A673 (cell line): ENCODE measurements around the gene MUL1. TPM values are rescaled to one million over a fixed set of nuclear protein-coding genes. Genes with fewer than 3 reads are reported as not detected.

Experiments
- BruUV-seq: library from RNA; stranded (reverse); fragments of 400-500 nt; replicated peaks from 2 replicates; lab custom pipeline; 2021; lab: Mats Ljungman, UMichigan
- CTCF ChIA-PET: fragments of 300-600 bp; sonication (Branson Sonifier 250); formaldehyde crosslinking; loops from one replicate; lab custom pipeline; 2022; ENCODE audit warnings: antibody characterized with exemption; lab: Charles Lee
- POLR2A ChIA-PET: fragments of 300-600 bp; sonication (Branson Sonifier 250); formaldehyde crosslinking; loops from one replicate; lab custom pipeline; 2022; ENCODE audit warnings: antibody characterized with exemption; ENCODE audit not compliant: low non-redundant PET; lab: Charles Lee
- DNase-seq: peaks from one replicate; pipeline ENCODE4 v3.0.0-alpha.2; 2015; ENCODE audit warnings: low spot score
- H3K27ac ChIP-seq: fragments of 200-600 bp; sonication (generic); 2 replicates; pipeline ENCODE4 v1.5.1; 2016; ENCODE audit warnings: mixed run types, low read depth, mild to moderate bottlenecking, mixed read lengths, antibody characterized with exemption, low read length; ENCODE audit not compliant: poor library complexity, severe bottlenecking
- H3K27me3 ChIP-seq: fragments of 200-600 bp; sonication (generic); replicated peaks from 2 replicates; pipeline ENCODE4 v1.6.1; 2017; ENCODE audit warnings: mixed run types, low read depth, mild to moderate bottlenecking, mixed read lengths, antibody characterized with exemption, low read length; ENCODE audit not compliant: insufficient read depth, poor library complexity
- H3K36me3 ChIP-seq: fragments of 200-600 bp; sonication (generic); 2 replicates; pipeline ENCODE4 v1.6.1; 2016; ENCODE audit warnings: mixed run types, mild to moderate bottlenecking, mixed read lengths, antibody characterized with exemption, low read length; ENCODE audit not compliant: insufficient read depth, poor library complexity, severe bottlenecking
- H3K4me1 ChIP-seq: fragments of 200-600 bp; sonication (generic); 2 replicates; pipeline ENCODE4 v1.6.1; 2017; ENCODE audit warnings: mixed run types, mild to moderate bottlenecking, mixed read lengths, antibody characterized with exemption, low read length; ENCODE audit not compliant: insufficient read depth, poor library complexity, severe bottlenecking
- H3K4me3 ChIP-seq: fragments of 200-600 bp; sonication (generic); 2 replicates; pipeline ENCODE4 v1.5.1; 2016; ENCODE audit warnings: low read depth, mixed run types, mild to moderate bottlenecking, mixed read lengths, low read length; ENCODE audit not compliant: poor library complexity, severe bottlenecking
- H3K9me3 ChIP-seq: fragments of 200-600 bp; sonication (generic); 2 replicates; pipeline ENCODE4 v1.6.1; 2016; ENCODE audit warnings: mixed run types, low read depth, mild to moderate bottlenecking, mixed read lengths, antibody characterized with exemption, low read length; ENCODE audit not compliant: poor library complexity, severe bottlenecking
- EZH2 ChIP-seq: fragments of 200-600 bp; sonication (generic); IDR thresholded peaks from 2 replicates; pipeline ENCODE4 v1.6.1; 2017; ENCODE audit warnings: borderline replicate concordance, low read depth, mild to moderate bottlenecking, mixed read lengths, antibody characterized with exemption, low read length; ENCODE audit not compliant: poor library complexity, severe bottlenecking
- intact Hi-C: fragments of 100-400 bp; cut with micrococcal nuclease; formaldehyde crosslinking; loops from one replicate; pipeline ENCODE4 v1.10.0; 2022; ENCODE audit not compliant: unreplicated experiment
- total RNA-seq: library from RNA; stranded (reverse); gene quantifications from 2 replicates; pipeline ENCODE4 v1.2.3, GENCODE V29; 2021
- TF ChIP-seq, protein P1 (sequence below): fragments of 300-800, 200-600 bp; sonication (generic); conservative IDR thresholded peaks from 2 replicates; pipeline ENCODE4 v1.5.1; 2017; ENCODE audit warnings: low read depth, mild to moderate bottlenecking, antibody characterized with exemption, low read length, moderate library complexity, mixed read lengths

The MUL1 gene
- total RNA-seq, 1 experiment from 2014 or later, result 21.6 TPM

DNA sequence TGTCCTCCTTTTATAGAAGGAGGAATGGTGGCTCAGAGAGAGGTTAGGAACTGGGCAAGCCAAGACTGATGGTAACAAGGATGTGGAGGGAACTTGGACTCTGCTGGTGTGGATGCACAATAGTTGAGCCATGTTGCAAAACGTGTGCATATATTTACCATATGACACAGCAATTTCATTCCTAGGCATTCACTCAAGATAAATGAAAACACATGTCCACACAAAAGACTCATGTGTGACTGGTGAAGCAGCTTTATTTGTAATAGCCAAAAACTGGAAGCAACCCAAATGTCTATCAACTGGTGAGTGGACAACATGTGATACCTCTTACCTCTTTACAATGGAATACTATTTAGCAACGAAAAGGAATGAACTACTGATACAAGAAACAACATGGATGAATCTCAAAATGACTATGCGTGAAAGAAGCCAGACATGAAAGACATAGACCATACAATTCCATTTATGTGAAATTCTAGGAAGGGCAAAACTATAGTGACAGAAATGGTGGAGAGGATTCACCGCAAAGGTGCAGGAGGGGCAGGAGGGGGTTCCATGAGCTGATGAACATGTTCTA lies 58.1 kb downstream of the MUL1 start:
- H3K9me3 ChIP-seq, result no peaks in the 10 kb centered on the region
- H3K27me3 ChIP-seq, result peaks cover 29% of the 10 kb centered on the region
- TF ChIP-seq, protein P1, sequence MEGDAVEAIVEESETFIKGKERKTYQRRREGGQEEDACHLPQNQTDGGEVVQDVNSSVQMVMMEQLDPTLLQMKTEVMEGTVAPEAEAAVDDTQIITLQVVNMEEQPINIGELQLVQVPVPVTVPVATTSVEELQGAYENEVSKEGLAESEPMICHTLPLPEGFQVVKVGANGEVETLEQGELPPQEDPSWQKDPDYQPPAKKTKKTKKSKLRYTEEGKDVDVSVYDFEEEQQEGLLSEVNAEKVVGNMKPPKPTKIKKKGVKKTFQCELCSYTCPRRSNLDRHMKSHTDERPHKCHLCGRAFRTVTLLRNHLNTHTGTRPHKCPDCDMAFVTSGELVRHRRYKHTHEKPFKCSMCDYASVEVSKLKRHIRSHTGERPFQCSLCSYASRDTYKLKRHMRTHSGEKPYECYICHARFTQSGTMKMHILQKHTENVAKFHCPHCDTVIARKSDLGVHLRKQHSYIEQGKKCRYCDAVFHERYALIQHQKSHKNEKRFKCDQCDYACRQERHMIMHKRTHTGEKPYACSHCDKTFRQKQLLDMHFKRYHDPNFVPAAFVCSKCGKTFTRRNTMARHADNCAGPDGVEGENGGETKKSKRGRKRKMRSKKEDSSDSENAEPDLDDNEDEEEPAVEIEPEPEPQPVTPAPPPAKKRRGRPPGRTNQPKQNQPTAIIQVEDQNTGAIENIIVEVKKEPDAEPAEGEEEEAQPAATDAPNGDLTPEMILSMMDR, result no peak
- no peak for TF ChIP-seq EZH2
- no peaks in the 10 kb centered on the region for H3K36me3 ChIP-seq
- H3K4me3 ChIP-seq, result no peak overlapping the region
- no peak overlapping the region for H3K27ac ChIP-seq
- intact Hi-C loops, result no loop called here
- no TSS peak for BruUV-seq
- CTCF ChIA-PET, result no interaction called here
- POLR2A ChIA-PET, result no interaction called here
- DNase-seq, result peak; percentile 19
- H3K4me1 ChIP-seq, result no peaks in the 10 kb centered on the region

Other genes with a start within 250 kb of the MUL1 start
- not detected in 2 replicates for gene VWA5B1, start 217.3 kb downstream of the MUL1 start, total RNA-seq
- gene CAMK2N1, start 21.9 kb downstream of the MUL1 start, total RNA-seq, result 0.41 and 0.50 TPM in 2 replicates
- gene FAM43B, start 44.4 kb upstream of the MUL1 start, total RNA-seq, result not detected in 2 replicates
- not detected in 2 replicates for gene CDA, start 80.9 kb upstream of the MUL1 start, total RNA-seq
- 7.2 and 13.3 TPM in 2 replicates for gene PINK1, start 125.3 kb upstream of the MUL1 start, total RNA-seq
- 230 and 238 TPM in 2 replicates for gene DDOST, start 153.2 kb upstream of the MUL1 start, total RNA-seq
- 0.28 and 0.71 TPM in 2 replicates for gene KIF17, start 209.9 kb upstream of the MUL1 start, total RNA-seq
- 1.1 and 1.9 TPM in 2 replicates for gene SH2D5, start 224.6 kb upstream of the MUL1 start, total RNA-seq